ENCODE results near the gene TMEM109.

DNA sequence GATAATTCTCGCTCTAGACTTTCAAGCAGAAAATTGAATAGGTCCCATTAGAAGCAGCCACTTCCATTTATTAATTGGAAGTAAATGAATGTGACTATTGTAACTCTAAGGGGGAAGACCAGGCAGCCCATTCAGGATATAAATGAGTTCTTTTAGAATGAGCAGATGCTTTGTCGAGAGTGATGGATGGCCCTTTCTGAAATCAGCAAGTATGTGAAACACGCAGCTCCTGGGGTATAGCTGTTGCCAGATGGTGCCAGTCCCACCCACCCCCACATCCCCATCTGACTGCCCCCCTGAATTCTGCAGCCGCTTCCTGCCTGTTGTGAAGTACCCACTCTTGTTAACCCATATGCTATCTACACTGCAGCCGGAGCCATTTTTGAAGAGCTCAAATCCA is 34.3 kb downstream of the TMEM109 start:
- TF ChIP-seq TCF12 (IDR thresholded peaks at IDR 0.05; ENCODE audit: low read depth) (no peak), RAD21 (IDR thresholded peaks at IDR 0.05; ENCODE audit: low read depth) (no peak), YY1 (IDR thresholded peaks at IDR 0.05; ENCODE audit: low read depth) (no peak)
